SJSA1 (cell line): ENCODE data around the gene RLBP1. TPM values are rescaled to one million over a fixed set of nuclear protein-coding genes. Genes with fewer than 3 reads are reported as not detected.

Experiments used
- DNase-seq, 2 experiments: peaks; one replicate each; pipeline ENCODE4 v3.0.0-alpha.2; 2015 to 2020; ENCODE audit warnings: low spot score in 2 of 2, low read depth in 1 of 2
- H3K27ac ChIP-seq: fragments of 250-450 bp; sonication (Bioruptor Pico); 2 replicates; pipeline ENCODE4 v1.5.1; 2020; ENCODE audit warnings: mild to moderate bottlenecking, moderate library complexity
- H3K27me3 ChIP-seq: fragments of 250-450 bp; sonication (Bioruptor Pico); replicated peaks from 2 replicates; pipeline ENCODE4 v1.5.1; 2020; ENCODE audit warnings: mild to moderate bottlenecking, moderate library complexity
- H3K36me3 ChIP-seq: fragments of 250-450 bp; sonication (Bioruptor Pico); 2 replicates; pipeline ENCODE4 v1.5.1; 2020; ENCODE audit warnings: mild to moderate bottlenecking
- H3K4me1 ChIP-seq: fragments of 250-450 bp; sonication (Bioruptor Pico); replicated peaks from 2 replicates; pipeline ENCODE4 v1.6.1; 2021; ENCODE audit warnings: mild to moderate bottlenecking
- H3K4me3 ChIP-seq: fragments of 250-450 bp; sonication (Bioruptor Pico); 2 replicates; pipeline ENCODE4 v1.5.1; 2020; ENCODE audit warnings: mild to moderate bottlenecking
- H3K9me3 ChIP-seq: fragments of 250-450 bp; sonication (Bioruptor Pico); replicated peaks from 2 replicates; pipeline ENCODE4 v1.5.1; 2020; ENCODE audit warnings: mild to moderate bottlenecking
- total RNA-seq: library from RNA; depleted of rRNA; stranded (reverse); fragments of >200 nt; shearing (Covaris generic); gene quantifications from 2 replicates; pipeline ENCODE4 v1.2.3, GENCODE V29; 2014

The RLBP1 gene
- total RNA-seq, 1 experiment from 2014 or later: not detected

DNA sequence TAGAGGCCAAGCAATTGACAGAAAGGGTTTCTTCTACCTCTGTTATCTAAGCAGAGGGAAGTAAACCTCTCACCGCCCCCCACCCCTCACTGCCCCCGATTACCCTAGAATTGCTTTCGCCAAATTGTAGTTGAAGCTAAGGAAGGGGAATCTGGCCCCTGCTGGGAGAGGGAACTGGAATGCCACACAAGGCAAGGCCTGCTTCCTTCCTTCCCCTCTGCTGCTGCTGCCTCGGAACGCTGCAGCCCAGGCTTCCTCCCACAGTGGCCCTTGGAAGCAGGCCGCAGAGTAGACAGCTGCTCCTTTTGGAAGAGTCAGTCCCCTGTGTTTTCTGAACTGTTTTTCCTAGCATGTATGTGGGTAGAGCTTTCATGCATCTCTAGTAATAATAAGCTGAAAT lies 21.6 kb downstream of the RLBP1 start:
- Histone ChIP-seq H3K36me3 (peaks cover 9% of the 10 kb centered on the region), H3K27me3 (no peaks in the 10 kb centered on the region), H3K4me3 (no peak overlapping the region), H3K4me1 (no peaks in the 10 kb centered on the region), H3K9me3 (no peaks in the 10 kb centered on the region), H3K27ac (no peak overlapping the region)
- DNase-seq: no peak

DNA sequence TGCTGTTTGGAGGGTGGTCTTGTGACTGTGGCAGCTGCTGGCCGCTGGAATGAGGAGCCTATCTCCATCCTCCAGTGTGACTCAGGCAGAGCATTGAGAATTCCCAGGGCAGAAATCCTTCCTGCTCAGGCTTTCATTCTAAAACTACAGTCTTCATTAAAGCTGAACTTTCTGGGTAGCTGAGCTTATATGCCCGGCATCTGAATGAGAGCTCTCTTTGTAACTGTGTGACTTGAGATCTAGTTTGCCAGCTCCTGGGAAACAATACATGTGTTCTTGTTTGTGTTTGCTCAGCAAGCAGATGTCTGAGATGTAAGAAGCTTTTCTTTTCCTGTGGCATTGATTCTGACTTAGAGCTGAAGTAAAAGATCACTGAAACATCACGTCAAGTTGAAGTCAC lies 22.4 kb downstream of the RLBP1 start:
- no peak overlapping the region for H3K4me3 ChIP-seq
- H3K9me3 ChIP-seq: no peaks in the 10 kb centered on the region
- H3K27ac ChIP-seq: no peak overlapping the region
- peaks cover 13% of the 10 kb centered on the region for H3K36me3 ChIP-seq
- DNase-seq: no peak
- no peaks in the 10 kb centered on the region for H3K4me1 ChIP-seq
- H3K27me3 ChIP-seq: no peaks in the 10 kb centered on the region

DNA sequence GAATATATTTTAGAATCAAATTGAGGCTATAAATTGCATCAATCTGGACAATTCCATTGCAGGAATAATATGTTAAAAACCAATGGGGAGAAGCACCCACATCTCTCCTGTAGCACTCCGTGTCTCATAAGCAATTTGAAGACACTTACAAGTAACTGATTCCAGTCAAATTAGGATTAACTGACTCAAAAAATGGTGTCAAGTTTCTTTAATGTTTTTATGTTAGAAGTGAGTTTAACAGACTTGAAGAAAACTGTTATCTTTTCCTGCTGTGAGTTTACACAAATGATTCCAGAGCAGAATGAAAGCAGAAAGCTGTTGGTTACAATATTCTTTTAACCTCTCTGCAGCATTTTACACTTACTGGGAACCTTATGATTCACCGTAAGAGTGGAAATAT lies 23.2 kb downstream of the RLBP1 start:
- no peak overlapping the region for H3K4me3 ChIP-seq
- no peak overlapping the region for H3K27ac ChIP-seq
- H3K27me3 ChIP-seq: no peaks in the 10 kb centered on the region
- H3K9me3 ChIP-seq: no peaks in the 10 kb centered on the region
- H3K36me3 ChIP-seq: peaks cover 14% of the 10 kb centered on the region
- DNase-seq: no peak
- H3K4me1 ChIP-seq: no peaks in the 10 kb centered on the region

DNA sequence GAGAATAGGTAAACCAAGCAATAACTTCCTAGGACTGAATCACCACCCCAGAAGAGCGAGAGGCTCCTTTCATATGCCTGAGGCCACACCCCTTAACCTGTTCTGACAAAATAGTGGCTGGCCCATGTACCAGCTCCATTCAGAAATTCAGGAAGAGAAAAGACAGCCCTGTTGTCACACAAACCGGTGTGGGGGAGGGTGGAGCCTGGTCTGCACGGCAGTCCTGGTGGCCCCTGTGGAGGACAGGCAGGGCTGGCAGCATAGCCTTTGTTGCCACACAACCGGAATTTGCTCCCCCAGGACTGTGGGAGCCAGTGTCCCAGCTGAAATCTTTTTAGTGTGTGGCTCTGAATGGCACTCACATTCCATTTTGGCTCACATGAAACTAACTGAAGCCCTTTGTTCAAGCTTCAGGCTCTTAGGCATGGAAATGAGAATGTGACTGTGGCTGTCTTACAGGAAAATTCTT lies 23.8 kb downstream of the RLBP1 start:
- H3K4me1 ChIP-seq: no peaks in the 10 kb centered on the region
- no peak for DNase-seq
- no peak overlapping the region for H3K27ac ChIP-seq

DNA sequence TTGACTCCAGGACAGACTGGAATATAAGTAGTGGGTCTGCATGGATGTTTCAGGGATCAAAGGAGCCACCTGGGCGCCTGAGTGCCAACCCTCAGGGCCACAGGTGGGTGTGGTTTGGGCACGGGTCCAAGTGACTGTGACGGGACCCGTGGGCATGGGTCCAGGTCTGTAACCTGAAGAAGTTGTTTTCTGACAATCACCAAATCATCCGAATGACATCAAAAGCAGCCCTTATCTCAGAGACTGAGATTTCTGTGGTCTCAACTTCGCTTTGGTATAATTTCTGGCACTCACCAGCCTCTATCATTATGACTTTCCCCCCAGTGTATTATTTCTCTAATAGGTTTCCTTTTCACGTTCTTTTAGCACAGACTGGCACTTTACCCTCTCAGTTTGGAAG lies 24.4 kb downstream of the RLBP1 start:
- Histone ChIP-seq H3K27me3 (no peaks in the 10 kb centered on the region), H3K4me1 (no peaks in the 10 kb centered on the region), H3K4me3 (no peak overlapping the region), H3K27ac (no peak overlapping the region), H3K9me3 (no peaks in the 10 kb centered on the region), H3K36me3 (peaks cover 22% of the 10 kb centered on the region)
- DNase-seq: no peak

More for the DNA sequence above, 23.8 kb downstream of the RLBP1 start:
- H3K36me3 ChIP-seq: peaks cover 21% of the 10 kb centered on the region
- H3K27me3 ChIP-seq: no peaks in the 10 kb centered on the region
- no peaks in the 10 kb centered on the region for H3K9me3 ChIP-seq
- no peak overlapping the region for H3K4me3 ChIP-seq

DNA sequence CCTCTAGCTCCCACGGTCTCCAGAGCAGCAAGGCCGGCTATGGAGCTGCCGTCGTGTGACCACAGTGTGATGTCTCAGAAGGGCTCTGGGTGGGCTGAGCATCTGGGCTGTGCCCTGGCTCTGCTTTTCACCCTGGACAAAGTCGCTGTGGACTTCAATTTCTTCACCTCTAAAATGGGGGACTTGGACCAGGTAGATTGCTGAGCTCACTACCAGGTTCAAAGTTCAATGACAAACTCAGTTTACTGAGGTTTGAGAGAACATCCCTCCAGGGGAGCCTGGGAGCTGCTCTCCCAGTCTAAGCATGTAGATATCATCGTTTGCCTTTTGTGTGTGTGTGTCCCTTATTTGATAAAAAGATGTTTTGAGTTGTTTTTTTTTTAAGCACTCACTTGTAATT lies 25.1 kb downstream of the RLBP1 start:
- no peaks in the 10 kb centered on the region for H3K27me3 ChIP-seq
- no peak for DNase-seq
- H3K4me3 ChIP-seq: no peak overlapping the region
- H3K9me3 ChIP-seq: no peaks in the 10 kb centered on the region
- peaks cover 25% of the 10 kb centered on the region for H3K36me3 ChIP-seq
- no peak overlapping the region for H3K27ac ChIP-seq
- no peaks in the 10 kb centered on the region for H3K4me1 ChIP-seq

DNA sequence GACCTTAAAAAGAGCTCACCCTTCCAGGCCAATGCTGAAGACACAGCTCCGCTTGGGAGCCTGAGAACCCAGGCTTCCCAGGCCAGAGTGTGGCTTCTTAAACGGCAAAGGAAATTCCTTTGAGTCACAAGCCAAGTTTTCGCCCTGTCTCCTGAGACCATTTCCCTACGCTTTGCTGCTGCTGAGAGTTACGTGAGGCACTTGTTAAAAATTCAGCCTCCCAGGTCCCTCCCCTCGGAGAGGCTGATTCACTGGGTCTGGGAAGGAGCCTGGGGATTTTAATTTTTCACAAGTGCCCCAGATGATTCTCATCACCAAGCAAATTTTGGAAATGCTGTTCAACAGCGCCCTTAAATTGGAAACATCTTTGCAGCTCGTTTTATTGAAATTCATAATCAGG lies 25.5 kb downstream of the RLBP1 start:
- Histone ChIP-seq H3K9me3 (no peaks in the 10 kb centered on the region), H3K4me1 (no peaks in the 10 kb centered on the region), H3K4me3 (no peak overlapping the region), H3K36me3 (peaks cover 25% of the 10 kb centered on the region), H3K27me3 (no peaks in the 10 kb centered on the region), H3K27ac (no peak overlapping the region)
- no peak for DNase-seq

DNA sequence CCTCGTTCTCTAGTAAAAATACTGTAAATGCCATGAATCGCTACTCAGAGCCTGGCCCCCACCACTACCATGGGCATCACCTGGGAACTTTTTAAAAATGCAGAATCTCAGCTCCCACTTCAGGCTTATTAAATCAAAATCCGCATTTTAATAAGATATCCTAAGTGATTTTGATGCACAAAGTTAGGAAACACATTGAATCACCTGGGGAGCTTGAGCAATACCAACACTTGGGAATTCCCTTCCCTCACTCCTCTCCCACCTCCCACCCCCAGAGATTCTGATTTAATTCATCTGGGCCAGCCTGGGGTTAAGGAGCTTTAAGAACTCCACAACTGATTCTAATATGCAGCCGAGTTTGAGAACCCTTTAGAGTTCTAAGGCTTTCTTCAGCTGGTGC lies 26.8 kb downstream of the RLBP1 start:
- Histone ChIP-seq H3K4me1 (no peaks in the 10 kb centered on the region), H3K9me3 (no peaks in the 10 kb centered on the region), H3K36me3 (peaks cover 27% of the 10 kb centered on the region), H3K27ac (no peak overlapping the region), H3K27me3 (no peaks in the 10 kb centered on the region), H3K4me3 (no peak overlapping the region)
- no peak for DNase-seq

DNA sequence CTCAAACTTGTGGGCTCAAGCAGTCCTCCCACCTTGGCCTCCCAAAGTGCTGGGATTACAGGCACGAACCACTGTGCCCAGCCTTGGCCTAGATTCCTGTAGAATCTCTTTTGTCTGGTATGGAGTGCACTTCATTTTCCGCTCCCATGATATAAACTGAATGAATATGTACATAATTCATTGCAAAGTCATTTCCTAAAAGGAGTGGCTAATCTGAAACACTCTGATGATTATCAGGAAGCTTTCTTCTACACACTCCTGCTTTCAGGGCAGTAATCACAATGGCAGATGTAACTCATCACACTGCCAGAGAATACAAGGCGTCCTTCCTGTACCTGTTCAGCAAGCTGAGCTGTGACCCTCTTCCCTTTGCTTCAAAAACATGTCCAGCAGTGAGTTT lies 28.6 kb downstream of the RLBP1 start:
- Histone ChIP-seq H3K27me3 (no peaks in the 10 kb centered on the region), H3K27ac (no peak overlapping the region), H3K4me1 (no peaks in the 10 kb centered on the region), H3K36me3 (peaks cover 36% of the 10 kb centered on the region), H3K4me3 (no peak overlapping the region), H3K9me3 (no peaks in the 10 kb centered on the region)
- DNase-seq: no peak

DNA sequence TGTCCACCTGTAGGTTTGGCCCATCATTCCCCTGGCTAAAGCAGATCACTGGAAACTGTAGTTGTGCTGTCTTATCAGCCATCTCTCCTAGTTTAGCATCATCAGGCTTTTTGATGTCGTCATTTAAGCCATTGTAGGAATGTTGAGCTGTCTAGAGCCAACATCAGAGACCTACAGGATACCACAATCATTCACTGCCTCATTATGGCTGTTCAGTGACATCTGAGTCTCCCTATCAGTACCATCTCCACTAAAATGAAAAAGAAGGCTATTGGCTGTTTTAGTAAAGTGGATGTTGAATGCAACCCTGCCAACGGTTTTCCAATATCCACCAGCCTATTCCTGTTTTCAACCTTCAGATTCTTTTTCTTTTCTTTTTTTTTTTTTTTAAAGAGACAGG lies 29.2 kb downstream of the RLBP1 start:
- DNase-seq: no peak
- H3K27me3 ChIP-seq: no peaks in the 10 kb centered on the region
- H3K36me3 ChIP-seq: peaks cover 39% of the 10 kb centered on the region
- no peak overlapping the region for H3K4me3 ChIP-seq
- no peaks in the 10 kb centered on the region for H3K9me3 ChIP-seq
- H3K27ac ChIP-seq: no peak overlapping the region
- no peaks in the 10 kb centered on the region for H3K4me1 ChIP-seq

DNA sequence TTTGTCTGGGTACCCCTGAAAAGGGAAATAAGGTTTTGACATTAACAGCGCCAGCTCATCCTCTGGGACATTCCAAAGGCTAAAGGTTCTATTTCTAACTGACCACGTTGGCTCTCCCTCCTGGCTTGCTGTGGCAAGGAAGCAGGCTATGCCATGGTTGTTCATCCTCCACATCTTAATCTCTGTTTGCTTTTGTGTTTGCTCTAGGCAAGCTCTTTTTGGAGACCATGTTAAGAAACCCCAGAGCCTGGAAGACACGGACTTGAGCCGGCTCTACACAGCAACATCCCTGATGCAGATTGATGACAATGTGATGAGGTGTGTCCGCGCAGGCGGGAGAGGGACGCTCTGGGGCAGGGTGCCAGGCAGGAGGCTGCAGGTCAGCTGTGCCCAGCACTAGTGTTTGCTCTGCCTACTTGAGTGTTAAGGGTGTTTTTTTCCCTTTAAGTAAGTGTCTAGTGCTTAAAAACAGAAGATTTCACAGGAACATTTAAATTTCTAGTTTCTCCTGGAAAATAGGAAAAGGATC lies 33.3 kb downstream of the RLBP1 start:
- H3K36me3 ChIP-seq: peaks cover 25% of the 10 kb centered on the region
- H3K27ac ChIP-seq: no peak overlapping the region
- H3K4me3 ChIP-seq: no peak overlapping the region
- H3K27me3 ChIP-seq: no peaks in the 10 kb centered on the region
- H3K9me3 ChIP-seq: no peaks in the 10 kb centered on the region
- H3K4me1 ChIP-seq: no peaks in the 10 kb centered on the region
- DNase-seq: no peak

DNA sequence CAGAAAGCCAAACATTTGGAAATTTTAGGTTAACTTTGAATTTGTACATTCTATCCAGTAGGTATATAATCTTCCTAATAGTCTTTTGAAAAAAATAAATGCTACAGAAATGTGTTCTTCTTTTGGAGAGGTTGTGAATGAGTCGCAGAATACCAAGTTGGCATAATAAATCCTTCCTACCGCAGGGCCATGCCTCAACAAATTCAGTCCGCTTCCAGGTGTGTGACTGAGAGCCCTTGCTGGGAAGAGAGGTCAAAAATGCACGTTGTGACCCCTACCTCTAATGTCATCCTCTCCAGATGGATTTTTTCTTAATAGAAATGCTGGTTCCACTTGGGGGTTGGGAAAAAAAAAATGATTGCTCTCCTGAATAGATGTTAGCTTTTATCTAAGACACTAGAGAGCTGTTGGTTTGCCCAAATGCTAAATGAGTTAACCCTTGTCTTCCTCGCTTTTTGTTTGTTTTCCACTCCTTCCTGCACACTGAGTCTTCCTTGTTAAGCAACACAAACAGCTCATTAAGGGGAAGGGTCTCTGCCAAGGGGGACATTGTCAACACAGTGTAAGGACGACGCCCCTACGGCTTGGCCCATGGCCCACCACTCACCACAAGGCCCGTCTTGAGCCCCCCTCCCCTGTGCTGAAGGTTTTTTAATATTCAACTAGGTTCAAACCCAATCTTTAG lies 33.9 kb downstream of the RLBP1 start:
- H3K27ac ChIP-seq: no peak overlapping the region
- H3K9me3 ChIP-seq: no peaks in the 10 kb centered on the region
- DNase-seq: no peak
- H3K36me3 ChIP-seq: peaks cover 20% of the 10 kb centered on the region
- no peak overlapping the region for H3K4me3 ChIP-seq
- H3K27me3 ChIP-seq: no peaks in the 10 kb centered on the region
- H3K4me1 ChIP-seq: no peaks in the 10 kb centered on the region

DNA sequence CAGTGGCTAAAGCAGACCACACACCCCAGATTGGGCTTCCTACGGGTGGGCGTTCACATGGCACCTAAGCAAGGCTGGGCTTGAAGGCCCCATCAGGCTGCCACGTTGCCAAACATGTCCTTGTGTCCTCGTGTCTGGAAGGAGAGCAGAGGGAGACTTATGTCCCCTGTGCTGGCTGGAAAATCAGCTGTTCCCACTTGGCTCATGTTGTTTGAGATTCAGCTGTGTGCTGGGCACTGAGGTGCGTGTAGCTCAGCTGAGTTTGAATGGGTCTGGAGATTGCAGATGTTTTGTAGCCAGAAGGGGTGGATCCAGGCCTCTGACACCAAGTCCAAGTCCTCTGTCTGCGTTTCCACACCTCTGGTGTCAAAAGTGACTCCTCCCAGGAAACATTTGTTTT lies 34.6 kb downstream of the RLBP1 start:
- H3K27me3 ChIP-seq: no peaks in the 10 kb centered on the region
- H3K4me3 ChIP-seq: no peak overlapping the region

DNA sequence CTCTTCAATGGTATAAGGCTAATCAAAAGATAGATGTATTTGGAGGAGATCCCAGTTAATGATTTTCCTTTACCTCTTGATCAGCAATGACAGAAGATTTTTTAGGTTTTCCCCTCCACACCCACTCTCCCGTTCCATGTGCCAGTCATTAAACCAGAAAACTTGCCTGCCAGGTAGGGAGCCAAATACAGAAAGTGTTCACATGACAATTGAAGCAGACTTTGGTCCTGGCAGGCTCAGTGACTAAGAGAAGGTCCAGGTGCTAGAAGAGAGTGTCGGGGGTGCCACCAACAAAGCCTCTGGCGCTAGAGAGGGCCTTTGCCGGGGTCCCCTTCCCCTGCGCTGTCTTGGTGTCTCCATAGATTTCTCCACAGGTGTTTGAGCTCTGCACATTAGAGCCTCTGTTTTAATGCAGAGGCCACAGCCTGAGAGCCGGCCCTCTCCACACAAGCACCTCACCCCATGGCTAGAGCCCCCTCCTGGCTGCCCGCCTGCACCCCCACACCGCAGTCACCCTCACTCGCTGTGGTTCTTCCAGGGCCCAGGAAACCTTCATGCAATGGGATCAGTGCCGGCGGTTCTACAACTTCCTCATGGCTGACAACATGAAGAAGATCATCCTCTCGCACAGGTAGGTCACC lies 36.4 kb downstream of the RLBP1 start:
- Histone ChIP-seq H3K4me1 (no peaks in the 10 kb centered on the region), H3K27me3 (no peaks in the 10 kb centered on the region), H3K27ac (no peak overlapping the region)

More for the DNA sequence above, 34.6 kb downstream of the RLBP1 start:
- DNase-seq: no peak
- Histone ChIP-seq H3K9me3 (no peaks in the 10 kb centered on the region), H3K36me3 (peaks cover 17% of the 10 kb centered on the region), H3K4me1 (no peaks in the 10 kb centered on the region), H3K27ac (no peak overlapping the region)

More for the DNA sequence above, 36.4 kb downstream of the RLBP1 start:
- no peak overlapping the region for H3K4me3 ChIP-seq
- no peak for DNase-seq
- H3K36me3 ChIP-seq: peaks cover 16% of the 10 kb centered on the region
- no peaks in the 10 kb centered on the region for H3K9me3 ChIP-seq
